Measurements from ENCODE around the gene API5. TPM values are rescaled to one million over a fixed set of nuclear protein-coding genes. Genes with fewer than 3 reads are reported as not detected.

The API5 gene
- total RNA-seq, 6 experiments from 2014 or later: 89.7 to 106 (median 101) TPM

- no peak for TF ChIP-seq CTCF (IDR thresholded peaks at IDR 0.05)
- Mint-ChIP-seq H3K9me3 (peaks cover 5% of the 10 kb centered on the region), H3K27me3 (ENCODE audit: insufficient read depth) (no peaks in the 10 kb centered on the region; the same call in none of the 2 replicates), H3K4me1 (ENCODE audit: low read depth) (peaks cover 13% of the 10 kb centered on the region), H3K4me3 (no peak overlapping the region), H3K27ac (no peak overlapping the region), H3K36me3 (ENCODE audit: low read depth) (peaks cover 6% of the 10 kb centered on the region)
- DNase-seq: no peak
Observed at GRCh38 chr11:43354311-43354710, 42.5 kb downstream of the API5 start.

- Mint-ChIP-seq H3K27me3 (ENCODE audit: insufficient read depth) (no peaks in the 10 kb centered on the region; the same call in none of the 2 replicates), H3K36me3 (ENCODE audit: low read depth) (peaks cover 6% of the 10 kb centered on the region), H3K9me3 (peaks cover 5% of the 10 kb centered on the region), H3K27ac (no peak overlapping the region), H3K4me1 (ENCODE audit: low read depth) (peaks cover 28% of the 10 kb centered on the region), H3K4me3 (no peak overlapping the region)
- TF ChIP-seq CTCF (IDR thresholded peaks at IDR 0.05): no peak
- DNase-seq: no peak
Observed at GRCh38 chr11:43356336-43356735, 44.5 kb downstream of the API5 start.

- no peaks in the 10 kb centered on the region for H3K9me3 Mint-ChIP-seq
- no peaks in the 10 kb centered on the region for H3K36me3 Mint-ChIP-seq (ENCODE audit: low read depth)
- no peak for TF ChIP-seq CTCF (IDR thresholded peaks at IDR 0.05)
- H3K4me1 Mint-ChIP-seq (ENCODE audit: low read depth): peaks cover 28% of the 10 kb centered on the region
- H3K27me3 Mint-ChIP-seq (ENCODE audit: insufficient read depth): no peaks in the 10 kb centered on the region; the same call in none of the 2 replicates
- no peak for DNase-seq
- peak overlapping the region; percentile 97 for H3K27ac Mint-ChIP-seq
- peak overlapping the region; percentile 98 for H3K4me3 Mint-ChIP-seq
Observed at GRCh38 chr11:43358279-43358800, 46.5 kb downstream of the API5 start.

GRCh38 chr11:43358801-43359421 is 47.1 kb downstream of the API5 start, which contains the start of gene TTC17:
TSS of gene TTC17 (plus strand) at chr11:43358920. CDS start at chr11:43358955, 35 bp downstream.
- Mint-ChIP-seq H3K4me3 (peak within 1 kb of the TSS; percentile 98), H3K9me3 (no peaks in the 10 kb centered on the region), H3K27me3 (ENCODE audit: insufficient read depth) (no peaks in the 10 kb centered on the region; the same call in none of the 2 replicates)

GRCh38 chr11:43359422-43359818 is 47.6 kb downstream of the API5 start:
- Mint-ChIP-seq H3K27me3 (ENCODE audit: insufficient read depth) (no peaks in the 10 kb centered on the region; the same call in none of the 2 replicates), H3K4me3 (peak overlapping the region; percentile 98), H3K4me1 (ENCODE audit: low read depth) (peaks cover 28% of the 10 kb centered on the region), H3K36me3 (ENCODE audit: low read depth) (peaks cover 9% of the 10 kb centered on the region; the same call in 1 of the 2 replicates), H3K27ac (peak overlapping the region; percentile 97), H3K9me3 (no peaks in the 10 kb centered on the region)
- no peak for TF ChIP-seq CTCF (IDR thresholded peaks at IDR 0.05)
- DNase-seq: peak; percentile 40

More at GRCh38 chr11:43358801-43359421, 47.1 kb downstream of the API5 start, which contains the start of gene TTC17:
- no peak for TF ChIP-seq CTCF (IDR thresholded peaks at IDR 0.05)
- peak within 1 kb of the TSS; percentile 97 for H3K27ac Mint-ChIP-seq
- H3K4me1 Mint-ChIP-seq (ENCODE audit: low read depth): peaks cover 28% of the 10 kb centered on the region
- peak; percentile 91 for DNase-seq
- peaks cover 4% of the 10 kb centered on the region; the same call in 1 of the 2 replicates for H3K36me3 Mint-ChIP-seq (ENCODE audit: low read depth)
